OCI-LY1 (cell line): ENCODE measurements around the gene LSAMP.
"Not testable (repeated sequence)": the region's sequence is repeated elsewhere in the genome, so short reads cannot be mapped to it uniquely, and the experiment has no call there.

Source experiments
- CTCF ChIP-seq: fragments of 200-600 bp; sonication (generic), shearing (Covaris generic); IDR thresholded peaks from 2 replicates; pipeline ENCODE4 v1.5.1; 2017; ENCODE audit warnings: mild to moderate bottlenecking, antibody characterized with exemption, low read length, moderate library complexity, mixed read lengths
- EZH2 ChIP-seq: fragments of 200-600 bp; sonication (generic), shearing (Covaris generic); IDR thresholded peaks from 2 replicates; pipeline ENCODE4 v1.8.0; 2017; ENCODE audit warnings: borderline replicate concordance, mixed run types, mild to moderate bottlenecking, antibody characterized with exemption, low read length, moderate library complexity, mixed read lengths

GRCh38 chr3:115791271-115792153, 653.8 kb downstream of the LSAMP start:
- TF ChIP-seq CTCF, EZH2: not testable (repeated sequence)
